T-helper 2 cell (primary cell): ENCODE data around the gene DLL1.

Experiments used
- DNase-seq, 5 experiments: peaks; one replicate each; pipeline versions ENCODE4 v3.0.0 to v3.0.0-alpha.2; 2012 to 2022

Gene DLL1

DNA sequence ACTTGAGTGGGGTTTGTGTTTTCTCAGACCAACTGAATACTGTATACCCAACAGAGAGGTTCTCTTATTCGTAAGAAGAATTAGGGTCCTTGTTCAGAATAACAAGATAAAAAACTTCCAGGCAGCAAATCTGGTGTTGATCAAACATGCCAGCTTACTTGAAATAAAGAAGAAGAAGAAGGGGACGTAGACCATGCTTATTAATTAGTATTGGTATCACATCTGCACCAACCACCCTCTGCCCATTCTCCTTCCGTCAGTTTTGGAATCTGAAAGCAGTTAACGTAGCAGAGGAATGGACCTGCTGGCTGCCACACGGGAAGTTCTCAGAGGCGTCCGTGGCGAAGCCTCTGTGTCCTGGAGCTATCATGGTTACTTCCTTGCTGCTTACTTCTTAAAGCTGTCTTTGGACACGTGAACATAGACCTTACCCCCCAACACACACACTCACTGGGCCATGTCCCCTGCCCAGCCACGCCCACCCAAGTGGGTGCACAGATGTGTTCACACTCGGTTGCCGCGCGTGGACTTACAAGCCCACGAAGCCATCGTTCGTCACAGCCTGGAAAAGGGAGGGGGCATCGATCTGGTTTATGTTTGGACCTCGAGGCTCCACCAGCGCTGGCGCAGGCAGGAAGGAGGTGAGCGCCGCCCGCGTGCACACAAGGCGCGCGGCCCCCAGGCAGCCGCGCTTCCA is 4.1 kb upstream of the DLL1 start:
- no peak for DNase-seq

DNA sequence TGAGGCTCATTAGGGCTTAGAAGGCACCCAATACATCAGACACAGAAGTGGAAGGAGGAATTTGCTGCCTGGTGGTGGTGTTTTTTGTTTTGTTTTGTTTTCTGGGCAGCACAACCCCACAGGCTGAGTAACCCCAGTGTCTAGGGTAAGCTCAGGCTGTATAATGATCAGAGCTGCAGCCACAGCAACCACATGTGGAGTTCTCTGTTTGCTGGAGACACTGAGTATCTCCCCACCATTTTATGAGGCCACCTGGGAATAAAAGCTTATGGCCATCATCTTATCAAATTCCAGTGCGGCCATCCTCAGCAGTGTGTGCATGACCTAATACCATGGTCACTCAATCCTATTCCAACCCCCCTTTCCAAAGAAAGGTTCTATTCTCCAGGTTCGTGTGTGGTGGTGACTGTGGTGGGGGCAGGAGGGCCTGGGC is 3.4 kb upstream of the DLL1 start:
- no peak for DNase-seq

DNA sequence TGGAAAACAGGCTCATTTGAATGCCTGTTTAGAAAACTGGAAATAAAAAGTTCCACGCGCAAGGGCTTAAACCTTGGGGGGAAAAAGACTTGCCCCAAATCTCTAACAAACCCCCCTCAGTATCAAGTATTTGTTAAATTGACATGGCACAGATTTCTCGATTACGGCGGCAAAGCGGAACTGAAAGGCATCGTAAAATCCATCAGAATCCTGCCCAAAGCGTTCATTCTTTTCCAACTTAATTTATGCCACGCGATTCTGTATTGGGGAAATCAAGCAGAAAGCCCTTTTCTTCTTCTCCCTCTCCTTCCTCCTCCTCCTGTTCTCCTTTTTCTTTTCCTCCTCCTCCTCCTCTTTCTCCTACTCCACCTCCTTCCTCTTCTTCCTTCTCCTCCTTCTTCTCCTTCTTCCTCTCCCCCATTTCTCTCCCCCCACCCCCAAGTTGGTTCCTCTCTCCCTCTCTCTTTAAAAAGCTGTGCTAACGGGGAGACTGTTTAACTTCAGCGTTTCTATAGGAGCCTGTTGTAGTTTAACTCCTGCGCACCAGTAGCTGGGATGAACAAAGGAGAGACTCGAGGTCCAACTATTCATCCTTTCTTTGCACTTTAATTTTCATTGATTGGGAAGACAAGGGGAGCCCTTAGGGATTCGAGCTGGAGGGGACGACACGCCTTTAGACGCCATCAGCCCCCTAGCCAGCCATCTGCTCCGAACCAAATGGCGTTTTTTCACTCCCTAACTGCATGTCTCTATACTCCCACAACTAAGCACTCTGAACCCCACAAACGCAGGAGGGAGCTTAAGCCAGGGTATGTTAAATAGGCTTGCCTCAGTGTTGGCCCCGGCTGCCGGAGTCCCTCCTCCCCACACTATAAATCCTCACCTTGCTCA is 2.7 kb upstream of the DLL1 start:
- no peak for DNase-seq

DNA sequence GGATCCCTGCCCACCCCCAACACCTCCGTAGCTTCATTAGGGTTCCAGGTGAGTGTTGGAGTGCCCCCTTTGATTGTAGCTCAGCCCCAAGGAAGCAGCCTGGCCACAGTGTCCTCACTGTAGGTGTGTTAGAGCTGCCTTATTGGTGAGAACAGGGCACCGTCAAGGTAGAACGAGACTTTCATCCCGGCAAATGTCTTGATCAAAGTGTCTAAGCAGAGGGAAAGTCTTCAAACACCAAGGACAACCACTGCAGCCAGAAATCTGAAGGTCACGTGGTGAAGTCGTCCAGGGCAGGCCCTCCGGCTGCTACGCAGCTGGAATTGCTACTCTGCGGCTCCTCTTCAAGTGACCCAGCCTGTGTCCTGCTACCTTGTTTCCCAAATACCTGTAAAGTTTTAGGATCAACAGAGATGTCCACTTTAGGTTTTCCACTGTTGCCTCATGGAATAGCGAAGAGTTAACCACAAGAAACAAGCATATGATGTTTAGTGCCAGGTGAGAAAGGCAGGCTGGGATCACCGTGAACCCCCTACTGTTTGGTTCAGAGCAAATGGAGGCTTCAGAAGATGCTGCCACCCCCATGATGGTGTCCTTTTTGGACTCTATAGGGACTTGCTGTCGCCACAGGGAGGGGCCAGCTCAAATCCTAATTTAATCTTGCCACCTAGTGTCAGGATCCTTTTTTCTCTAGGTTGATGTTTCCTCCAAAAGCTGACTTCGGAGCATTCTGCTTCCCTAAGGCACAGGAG is 1.7 kb upstream of the DLL1 start:
- no peak for DNase-seq

DNA sequence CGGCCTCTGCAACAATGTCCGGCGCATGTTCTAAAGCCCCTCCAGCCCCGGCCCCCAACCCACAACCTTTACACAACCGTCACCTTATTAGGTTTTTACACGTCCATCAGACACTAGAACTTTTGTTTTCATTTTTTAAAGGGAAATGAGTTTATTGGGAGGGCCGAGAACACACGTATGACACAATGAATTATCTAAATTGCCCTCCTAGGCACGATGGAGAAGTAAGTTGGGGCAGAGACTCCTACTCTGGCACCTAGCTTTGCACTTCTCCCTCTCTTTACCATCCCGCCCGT is 1.2 kb upstream of the DLL1 start:
- no peak for DNase-seq

DNA sequence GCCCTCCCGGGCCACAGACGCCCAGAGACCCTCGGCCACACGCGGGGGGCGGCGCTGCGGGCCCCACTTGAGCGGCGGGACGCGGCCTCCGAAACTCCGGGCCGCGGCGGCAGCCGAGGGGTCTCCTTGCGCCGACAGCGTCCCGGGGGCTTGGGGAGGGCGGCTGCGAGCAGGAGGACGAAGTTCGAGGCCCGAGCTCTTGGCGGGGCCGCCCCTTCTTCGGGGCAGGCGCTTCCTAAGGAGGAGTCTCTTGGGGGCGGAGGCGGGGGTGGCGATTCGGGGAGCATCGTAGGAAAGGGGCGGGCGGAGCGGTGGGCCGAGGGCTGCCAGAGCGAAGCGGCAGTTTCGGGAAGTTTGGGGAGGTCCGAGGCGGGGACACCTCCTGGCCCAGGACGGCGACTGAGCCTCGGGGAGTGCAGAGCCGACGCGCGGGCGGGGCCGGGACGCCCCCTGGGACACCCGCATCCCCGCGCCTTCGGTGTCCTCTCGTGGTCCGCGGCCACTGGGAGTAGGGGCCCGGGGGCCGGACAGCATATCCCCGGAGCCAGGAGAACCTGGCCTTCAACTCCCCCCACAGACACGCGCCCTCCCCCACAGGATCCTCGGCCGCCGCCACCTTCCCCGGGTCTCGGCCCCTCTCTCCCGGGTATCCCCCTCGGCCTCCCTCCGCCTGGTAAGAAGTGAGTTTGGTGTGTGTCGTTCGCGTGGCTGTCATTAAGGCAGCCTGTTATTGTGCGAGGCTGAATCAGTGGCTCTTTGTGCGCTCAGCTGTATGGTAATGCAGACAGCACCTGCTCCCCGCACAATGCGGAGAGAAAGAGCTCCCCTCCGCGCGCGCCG is 613 bp upstream of the DLL1 start:
- peak in 2 of 5 experiments; percentile 34 to 52 for DNase-seq

DNA sequence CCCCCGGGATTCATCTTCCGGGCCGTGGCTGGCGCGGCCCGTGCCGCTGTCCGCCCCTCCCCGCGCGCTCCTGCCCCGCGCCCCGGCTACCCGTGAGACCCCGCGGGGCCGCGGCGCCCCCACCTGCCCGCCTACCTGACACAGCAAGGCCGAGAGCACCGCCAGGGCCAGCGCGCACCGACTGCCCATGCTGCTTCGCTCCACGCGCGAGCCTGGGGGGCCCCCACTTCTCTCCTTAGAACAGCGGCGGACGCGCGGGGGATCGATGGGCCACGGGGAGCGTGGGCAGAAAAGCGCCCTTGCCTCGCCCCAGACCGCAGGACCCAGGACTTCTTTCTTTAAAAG is 955 bp downstream of the DLL1 start:
- DNase-seq: no peak

DNA sequence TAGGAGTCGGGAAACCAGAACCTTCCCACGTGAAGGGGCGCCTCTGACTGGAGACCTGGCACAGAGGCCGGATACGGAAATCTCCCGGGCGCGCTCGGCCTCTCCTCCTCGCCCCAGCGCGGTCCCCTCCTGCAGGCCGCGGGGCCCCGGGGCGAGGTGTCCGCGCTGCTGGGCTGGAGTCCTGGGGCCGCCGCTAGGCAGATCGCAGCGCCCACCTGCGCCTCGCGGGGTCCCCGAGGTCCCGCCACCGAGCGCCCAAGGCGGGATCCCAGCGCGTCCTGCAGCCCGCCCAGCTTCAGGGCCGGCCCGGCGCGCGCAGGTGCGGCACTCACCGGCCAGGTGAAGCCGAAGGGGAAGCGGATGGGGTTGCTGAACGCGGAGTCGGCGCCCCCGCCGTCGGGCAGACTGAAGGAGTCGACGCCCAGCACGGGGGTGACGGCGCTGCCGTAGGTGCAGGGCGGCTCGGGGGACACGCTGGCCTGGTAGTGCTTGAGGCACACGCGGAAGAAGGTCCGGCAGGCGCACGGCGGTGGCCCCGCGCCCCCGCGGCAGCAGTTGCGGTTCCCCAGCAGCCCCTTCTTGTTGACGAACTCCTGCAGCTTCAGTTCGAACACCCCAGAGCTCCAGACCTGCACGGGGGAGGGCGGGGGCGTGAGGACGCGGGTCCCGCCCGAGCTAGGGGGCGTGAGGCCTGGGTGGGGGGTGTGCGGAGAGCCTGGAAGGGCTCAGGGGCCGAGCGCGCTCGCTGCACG is 1.5 kb downstream of the DLL1 start:
- DNase-seq: peak in 1 of 5 experiments; percentile 22

DNA sequence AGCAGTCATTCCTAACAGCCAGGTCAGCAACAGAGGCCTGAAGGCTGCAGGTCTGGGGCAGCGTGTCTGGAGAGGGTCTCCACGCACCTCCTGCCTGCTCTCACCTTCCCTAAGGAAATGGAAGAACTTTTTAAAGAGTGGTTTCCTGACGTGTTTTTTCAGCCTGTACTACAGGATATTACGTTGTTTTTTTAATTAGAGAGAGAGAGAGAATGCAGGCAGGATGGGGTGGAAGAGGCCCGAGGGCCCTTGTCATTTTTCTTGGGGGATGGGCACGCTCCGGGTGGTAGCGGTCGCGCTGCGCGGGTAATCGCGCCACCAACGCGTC is 2.1 kb downstream of the DLL1 start:
- no peak for DNase-seq

DNA sequence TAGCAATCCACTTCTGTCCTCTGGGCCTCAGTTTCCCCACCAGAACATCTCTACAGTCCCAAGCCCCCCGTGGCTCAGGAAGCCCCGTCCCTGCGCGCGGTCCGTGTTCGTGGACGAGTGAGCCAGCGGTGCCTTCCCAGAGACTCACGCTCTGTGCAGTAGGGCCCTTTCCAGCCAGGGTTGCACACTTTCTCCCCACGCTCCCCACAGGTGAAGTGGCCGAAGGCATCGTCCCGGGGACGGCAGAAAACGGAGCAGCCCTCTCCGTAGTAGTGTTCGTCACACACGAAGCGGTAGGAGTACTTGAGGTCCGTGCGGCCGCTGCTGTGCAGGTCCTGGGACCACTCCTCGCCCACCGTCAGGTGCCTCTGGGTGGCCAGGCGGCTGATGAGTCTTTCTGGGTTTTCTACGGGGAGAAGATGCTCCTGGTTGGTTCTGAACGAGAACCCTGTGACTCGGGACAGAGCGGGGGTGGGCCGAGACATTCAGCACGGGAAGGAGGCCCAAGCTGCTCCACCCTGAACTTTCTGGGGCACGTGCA is 2.7 kb downstream of the DLL1 start:
- DNase-seq: no peak

DNA sequence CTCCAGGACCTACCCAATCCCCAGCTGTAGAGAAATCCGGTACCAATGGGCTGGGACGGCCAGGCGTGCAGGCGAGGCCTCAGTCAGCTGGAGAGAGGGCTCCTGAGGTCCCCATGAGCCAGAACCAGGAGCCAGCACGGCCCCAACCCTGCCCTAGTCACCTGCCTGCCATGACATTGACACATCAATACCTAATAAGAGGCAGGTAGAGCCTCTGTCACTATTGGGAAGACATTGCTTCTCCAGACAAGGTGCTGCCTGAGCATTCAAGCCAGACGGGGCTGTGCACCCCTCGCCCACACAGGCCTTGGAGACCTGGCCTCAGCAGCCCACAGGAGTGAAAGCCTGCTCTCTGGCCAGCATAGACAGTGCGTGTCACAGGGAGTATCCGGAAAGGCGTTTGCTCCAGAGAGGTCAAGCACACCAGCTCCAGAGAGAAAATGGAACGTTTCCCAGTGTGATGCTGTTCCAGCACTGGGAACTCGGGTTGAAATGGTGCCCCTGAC is 3.5 kb downstream of the DLL1 start:
- DNase-seq: no peak

DNA sequence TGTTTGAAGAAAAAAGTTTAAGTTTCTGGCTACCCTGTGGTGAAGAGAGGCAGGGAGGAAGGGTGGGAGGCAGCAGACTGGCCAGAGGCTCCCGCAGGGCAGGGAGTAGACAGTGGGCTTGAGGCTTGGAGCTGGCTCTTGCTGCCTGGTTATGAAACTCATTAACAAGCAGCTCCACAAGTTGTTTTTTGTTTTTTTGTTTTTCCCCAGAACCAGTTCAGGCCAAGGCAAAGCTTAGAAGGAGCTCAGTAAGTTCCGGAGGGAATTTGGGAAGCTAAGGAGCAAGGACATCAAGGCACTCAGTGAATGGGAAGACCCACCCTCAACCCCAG is 4.0 kb downstream of the DLL1 start:
- no peak for DNase-seq

DNA sequence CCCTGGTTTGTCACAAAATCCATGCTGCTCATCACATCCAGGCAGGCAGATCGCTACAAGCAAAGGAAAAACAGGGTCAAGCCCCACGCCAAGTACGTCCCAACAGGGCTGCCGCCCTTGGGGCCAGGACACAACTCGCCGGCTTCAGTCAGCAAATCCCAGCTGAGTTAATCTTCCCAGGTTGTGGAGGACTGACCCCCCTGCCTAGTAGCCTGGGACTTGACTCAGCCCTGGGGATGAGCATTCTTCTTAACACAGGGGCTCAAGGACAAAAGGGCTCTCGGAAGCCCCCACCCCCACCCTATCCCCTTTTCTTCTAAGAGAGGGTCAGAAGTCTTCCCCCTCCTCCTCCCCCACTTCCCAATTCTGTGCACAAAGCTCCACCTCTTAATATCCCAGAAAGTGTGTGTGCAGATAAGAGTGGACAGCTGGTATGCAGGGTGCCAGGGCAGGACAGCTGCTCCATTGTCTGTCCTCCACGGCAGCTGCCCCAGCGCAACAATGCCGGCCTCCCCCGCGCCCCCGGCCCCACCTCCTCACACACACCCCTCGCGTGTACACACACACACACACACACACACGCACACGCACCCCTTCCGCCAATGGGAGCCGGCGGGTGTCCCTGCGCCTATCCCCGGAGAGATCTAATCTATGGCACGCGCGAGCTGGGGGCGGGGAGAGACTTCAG is 4.5 kb downstream of the DLL1 start:
- DNase-seq: no peak

DNA sequence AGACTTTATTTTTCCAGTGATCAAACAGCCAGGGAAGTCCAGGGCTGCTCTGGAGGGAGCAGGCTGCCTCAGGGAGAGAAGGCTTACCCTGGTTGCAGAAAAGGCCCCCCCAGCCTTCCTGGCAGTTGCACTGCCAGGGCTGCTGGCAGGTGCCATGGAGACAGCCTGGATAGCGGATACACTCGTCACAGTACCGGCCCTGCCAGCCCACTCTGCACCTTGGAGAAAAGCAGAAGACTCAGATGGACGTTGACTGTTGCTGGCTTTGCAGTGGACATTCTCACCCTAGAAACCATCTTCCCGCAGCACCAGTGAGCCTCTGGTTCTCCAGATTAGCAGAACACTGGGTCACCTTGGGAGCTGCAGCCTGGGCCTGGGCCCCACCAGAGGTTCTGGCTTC is 5.4 kb downstream of the DLL1 start:
- DNase-seq: no peak

DNA sequence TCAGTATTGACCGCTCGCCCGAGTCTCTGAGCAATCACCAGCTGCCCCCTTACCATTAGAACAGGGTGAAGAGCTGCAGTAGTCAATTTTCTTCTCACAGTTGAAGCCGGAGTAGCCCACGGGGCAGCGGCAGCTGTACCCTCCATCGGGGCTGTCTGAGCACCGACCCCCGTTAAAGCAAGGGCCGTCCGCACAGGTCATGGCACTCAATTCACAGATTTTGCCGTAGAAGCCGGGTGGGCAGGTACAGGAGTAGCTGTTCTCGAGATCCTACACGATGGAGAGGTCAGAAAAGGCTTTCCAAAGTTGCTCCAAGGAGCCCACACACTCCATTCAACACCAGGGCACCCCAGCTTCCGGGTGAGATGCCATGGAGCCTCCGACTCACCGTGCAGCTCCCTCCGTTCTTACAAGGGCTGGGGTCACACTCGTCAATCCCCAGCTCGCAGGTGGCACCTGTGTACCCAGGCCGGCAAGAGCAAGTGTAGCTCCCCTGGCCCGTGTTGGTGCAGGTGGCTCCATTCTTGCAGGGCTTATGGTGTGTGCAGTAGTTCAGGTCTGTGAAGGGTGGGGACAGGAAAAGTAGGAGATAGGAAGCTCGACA is 5.9 kb downstream of the DLL1 start:
- no peak for DNase-seq

DNA sequence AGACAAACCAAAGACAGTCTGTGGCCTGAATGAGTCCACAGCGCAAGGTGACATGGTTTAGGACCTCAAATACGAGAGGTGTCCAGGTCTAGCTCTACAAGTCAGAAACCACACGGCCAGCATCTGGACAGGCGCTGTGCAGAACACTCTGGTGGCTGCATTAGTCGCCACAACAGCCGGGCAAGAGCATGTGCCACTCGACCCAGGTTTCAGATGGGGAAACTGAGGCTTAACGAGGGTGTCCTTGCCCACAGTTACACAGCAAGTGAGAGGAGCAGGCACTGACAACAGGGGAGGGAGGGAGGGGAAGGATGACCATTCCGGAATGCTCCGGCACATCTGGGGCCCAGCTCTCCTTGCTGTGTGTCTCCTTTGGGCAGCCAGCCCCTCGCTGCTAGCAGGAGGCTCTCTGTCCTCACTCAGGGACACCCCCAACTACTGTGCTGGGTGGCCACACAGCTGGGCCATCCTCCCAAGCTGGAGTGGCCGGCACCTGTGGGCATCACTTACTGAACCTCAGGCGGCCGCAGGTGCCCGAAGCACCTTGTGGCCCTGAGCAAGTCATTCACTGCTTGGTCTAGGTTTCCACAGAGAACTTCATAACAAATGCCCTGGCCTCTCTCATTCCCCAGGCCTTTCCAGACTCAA is 6.6 kb downstream of the DLL1 start:
- DNase-seq: no peak

DNA sequence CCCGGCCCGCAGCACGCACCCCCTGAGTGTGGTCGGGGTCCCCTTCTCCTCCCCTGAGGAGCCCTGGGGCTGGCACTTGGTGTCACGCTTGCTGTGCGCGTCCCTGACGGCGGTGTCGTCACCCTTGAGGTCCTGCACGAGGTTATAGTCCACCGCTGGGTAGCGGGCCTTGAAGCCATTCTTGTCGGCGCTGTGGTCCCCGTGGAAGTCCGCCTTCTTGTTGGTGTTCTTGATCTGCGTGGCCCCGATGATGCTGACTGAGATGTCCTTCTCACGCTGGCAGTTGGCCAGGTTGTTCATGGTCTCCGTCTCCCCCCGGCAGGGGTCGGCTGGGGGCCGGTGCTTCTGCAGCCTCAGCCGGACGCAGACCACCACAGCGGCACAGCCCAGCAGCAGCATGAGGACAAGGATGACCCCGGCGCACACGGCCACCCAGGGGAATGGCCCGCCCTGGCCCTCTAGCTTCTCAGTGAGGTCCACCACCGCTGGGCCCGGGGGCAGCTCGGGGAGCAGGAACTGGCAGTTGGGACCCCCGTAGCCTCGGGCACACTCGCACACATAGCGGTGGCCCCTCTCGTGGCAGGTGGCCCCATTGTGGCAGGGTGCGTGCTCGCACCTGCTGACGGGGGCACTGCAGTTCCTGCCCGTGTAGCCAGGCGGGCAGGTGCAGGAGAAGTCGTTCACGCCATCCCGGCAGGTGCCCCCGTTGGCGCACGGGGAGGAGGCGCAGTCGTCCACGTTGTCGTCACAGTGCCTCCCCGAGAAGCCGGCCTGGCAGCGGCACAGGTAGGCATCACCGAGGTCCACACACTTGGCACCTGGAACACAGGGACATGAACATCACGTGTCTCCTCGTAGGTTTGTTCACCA is 7.4 kb downstream of the DLL1 start:
- no peak for DNase-seq

DNA sequence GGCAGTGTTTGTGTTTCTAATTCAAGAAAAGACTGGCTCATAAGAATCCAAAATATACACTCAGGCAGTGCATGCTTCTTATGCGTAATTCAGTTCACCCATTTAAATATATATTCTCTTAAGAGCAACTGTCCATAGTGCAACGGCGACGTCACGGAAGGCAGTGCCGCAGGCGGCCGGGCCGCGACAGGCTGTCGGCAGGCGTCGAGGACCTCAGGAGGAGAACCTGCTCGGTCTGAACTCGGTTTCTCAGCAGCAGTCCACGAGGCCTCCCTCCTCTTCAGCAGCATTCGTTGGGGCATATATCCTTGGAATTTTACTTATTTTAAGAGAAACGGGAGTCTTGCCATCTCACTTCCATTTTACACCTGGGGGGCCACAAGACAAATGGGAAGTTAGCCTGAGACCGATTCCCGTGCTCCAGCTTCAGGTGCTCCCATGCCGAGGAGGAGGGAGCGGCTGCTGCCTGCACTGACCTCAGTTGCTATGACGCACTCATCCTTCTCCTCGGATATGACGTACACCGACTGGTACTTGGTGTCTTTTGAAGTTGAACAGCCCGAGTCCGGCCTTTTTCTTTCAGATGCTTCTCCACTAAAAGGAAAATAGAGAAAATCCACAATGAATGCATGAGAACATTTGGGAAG is 8.2 kb downstream of the DLL1 start:
- no peak for DNase-seq
